GM23338 (cell line): Measurements from ENCODE around the gene ATP10A. TPM values are rescaled to one million over a fixed set of nuclear protein-coding genes. Genes with fewer than 3 reads are reported as not detected.

ENCODE experiments used
- ATAC-seq: fragments of 200-7000 bp; cut with Tn5 transposase; 3 replicates; pipeline ENCODE4 v1.9.1; 2020
- DNase-seq: peaks from one replicate; pipeline ENCODE4 v3.0.0-alpha.2; 2015; ENCODE audit warnings: low spot score
- H2AFZ ChIP-seq: fragments of 200-600 bp; sonication (generic); 2 replicates; pipeline ENCODE4 v1.8.0; 2016; ENCODE audit warnings: antibody characterized with exemption, mild to moderate bottlenecking, moderate library complexity
- H3F3A ChIP-seq: fragments of 200-600 bp; sonication (generic); replicated peaks from 2 replicates; pipeline ENCODE4 v1.8.0; 2017; ENCODE audit warnings: antibody characterized with exemption, mixed run types, low read depth
- H3K27ac ChIP-seq: fragments of 200-600 bp; sonication (generic); 2 replicates; pipeline ENCODE4 v1.6.1; 2016; ENCODE audit warnings: low read depth
- H3K27me3 ChIP-seq: fragments of 200-600 bp; sonication (generic); 2 replicates; pipeline ENCODE4 v1.8.0; 2016; ENCODE audit warnings: mild to moderate bottlenecking, mixed run types, moderate library complexity; ENCODE audit not compliant: insufficient read depth
- H3K36me3 ChIP-seq: fragments of 200-600 bp; sonication (generic); 2 replicates; pipeline ENCODE4 v1.8.0; 2016; ENCODE audit warnings: mild to moderate bottlenecking; ENCODE audit not compliant: insufficient read depth
- H3K4me1 ChIP-seq: fragments of 200-600 bp; sonication (generic); 2 replicates; pipeline ENCODE4 v1.8.0; 2016; ENCODE audit warnings: mild to moderate bottlenecking, moderate library complexity; ENCODE audit not compliant: insufficient read depth
- H3K4me2 ChIP-seq: fragments of 200-600 bp; sonication (generic); 2 replicates; pipeline ENCODE4 v1.7.1; 2017; ENCODE audit warnings: mixed run types
- H3K4me3 ChIP-seq: fragments of 200-600 bp; sonication (generic); 2 replicates; pipeline ENCODE4 v1.6.1; 2016; ENCODE audit warnings: mixed run types
- H3K79me2 ChIP-seq: fragments of 200-600 bp; sonication (generic); replicated peaks from 2 replicates; pipeline ENCODE4 v1.8.0; 2017; ENCODE audit warnings: mild to moderate bottlenecking; ENCODE audit not compliant: insufficient read depth
- H3K9me2 ChIP-seq: fragments of 200-600 bp; sonication (generic); 2 replicates; pipeline ENCODE4 v1.8.0; 2017; ENCODE audit not compliant: insufficient read depth
- H4K20me1 ChIP-seq: fragments of 200-600 bp; sonication (generic); replicated peaks from 2 replicates; pipeline ENCODE4 v1.8.0; 2017; ENCODE audit warnings: mild to moderate bottlenecking; ENCODE audit not compliant: insufficient read depth
- H3K27ac Mint-ChIP-seq: 2 replicates; pipeline ENCODE4 v1.8.0; 2020; ENCODE audit warnings: inconsistent platforms, mild to moderate bottlenecking, moderate library complexity, mixed read lengths
- H3K27me3 Mint-ChIP-seq: 3 replicates; pipeline ENCODE4 v1.8.0; 2022; ENCODE audit warnings: low read depth, mild to moderate bottlenecking, moderate library complexity, mixed read lengths, inconsistent platforms; ENCODE audit not compliant: insufficient read depth, poor library complexity
- H3K36me3 Mint-ChIP-seq: 3 replicates; pipeline ENCODE4 v1.8.0; 2021; ENCODE audit warnings: low read depth, mild to moderate bottlenecking, inconsistent platforms, moderate library complexity, mixed read lengths
- H3K4me1 Mint-ChIP-seq: 3 replicates; pipeline ENCODE4 v1.8.0; 2020; ENCODE audit warnings: mild to moderate bottlenecking, inconsistent platforms, mixed read lengths
- H3K4me3 Mint-ChIP-seq: 3 replicates; pipeline ENCODE4 v1.8.0; 2021; ENCODE audit warnings: moderate library complexity, mild to moderate bottlenecking, inconsistent platforms, mixed read lengths
- H3K9me3 Mint-ChIP-seq: 3 replicates; pipeline ENCODE4 v1.8.0; 2020; ENCODE audit warnings: moderate library complexity, mild to moderate bottlenecking, inconsistent platforms, mixed read lengths
- CREB1 ChIP-seq: fragments of 250-450 bp; sonication (Bioruptor Pico); IDR thresholded peaks from 2 replicates; pipeline ENCODE4 v1.5.0; 2020; ENCODE audit warnings: low read depth, mild to moderate bottlenecking, moderate library complexity
- ETS1 ChIP-seq: IDR thresholded peaks from 2 replicates; pipeline ENCODE4 v1.6.1; 2016; ENCODE audit warnings: antibody characterized with exemption
- EZH2 ChIP-seq: fragments of 200-600 bp; sonication (generic); IDR thresholded peaks from one replicate; pipeline ENCODE4 v1.8.0; 2017; ENCODE audit warnings: antibody characterized with exemption, mild to moderate bottlenecking, low read depth; ENCODE audit not compliant: unreplicated experiment
- EZH2phosphoT487 ChIP-seq: fragments of 200-600 bp; sonication (generic); IDR thresholded peaks from one replicate; pipeline ENCODE4 v1.8.1; 2018; ENCODE audit warnings: antibody characterized with exemption; ENCODE audit not compliant: unreplicated experiment
- JUNB ChIP-seq: IDR thresholded peaks from one replicate; pipeline ENCODE4 v1.6.1; 2016; ENCODE audit warnings: antibody characterized with exemption; ENCODE audit not compliant: unreplicated experiment
- POLR2AphosphoS5 ChIP-seq: IDR thresholded peaks from 2 replicates; pipeline ENCODE4 v1.6.1; 2016; ENCODE audit warnings: antibody characterized with exemption, low read depth
- REST ChIP-seq: IDR thresholded peaks from one replicate; pipeline ENCODE4 v1.6.1; 2018; ENCODE audit warnings: antibody characterized with exemption; ENCODE audit not compliant: unreplicated experiment
- STAT1 ChIP-seq: IDR thresholded peaks from one replicate; pipeline ENCODE4 v1.6.1; 2016; ENCODE audit warnings: antibody characterized with exemption; ENCODE audit not compliant: unreplicated experiment
- ZNF114 ChIP-seq: fragments of 250-450 bp; sonication (Bioruptor Pico); IDR thresholded peaks from 2 replicates; pipeline ENCODE4 v1.5.0; 2020; ENCODE audit warnings: mild to moderate bottlenecking, moderate library complexity
- ZNF331 ChIP-seq: fragments of 250-450 bp; sonication (Bioruptor Pico); IDR thresholded peaks from 2 replicates; pipeline ENCODE4 v1.5.0; 2020; ENCODE audit warnings: low read depth, mild to moderate bottlenecking, moderate library complexity
- polyA plus RNA-seq: library from polyadenylated mRNA; unstranded; fragments of >200 nt; fragmentation: Nextera tagmentation; extraction: Ambion mirVana; gene quantifications from 2 replicates; pipeline ENCODE4 v1.2.1, GENCODE V29; 2016
- total RNA-seq: library from RNA; depleted of rRNA; stranded (reverse); fragments of >200 nt; shearing (Covaris generic); gene quantifications from 2 replicates; pipeline ENCODE4 v1.2.3, GENCODE V29; 2014
- TF ChIP-seq, protein P1 (sequence below): fragments of 250-450 bp; sonication (Bioruptor Pico); IDR thresholded peaks from 2 replicates; pipeline ENCODE4 v1.5.0; 2020; ENCODE audit warnings: mild to moderate bottlenecking, moderate library complexity

ATP10A gene
- total and polyA plus RNA-seq, 2 experiments from 2014 or later: 0.36 to 5.6 TPM

- H3K4me1 Mint-ChIP-seq: peaks cover 39% of the 10 kb centered on the region
- Histone ChIP-seq H3K36me3 (no peaks in the 10 kb centered on the region), H3F3A (0 out of 2 replicates have a peak, but pooled peaks cover 3% of the 10 kb centered on the region), H3K79me2 (no peaks in the 10 kb centered on the region), H3K27ac (no peak overlapping the region), H3K9me2 (no peaks in the 10 kb centered on the region), H4K20me1 (no peaks in the 10 kb centered on the region), H3K27me3 (no peaks in the 10 kb centered on the region), H3K4me1 (peaks cover 18% of the 10 kb centered on the region; the same call in 1 of the 2 replicates), H2AFZ (no peak overlapping the region), H3K4me3 (no peak overlapping the region), H3K4me2 (no peak overlapping the region)
- DNase-seq (no peak), ATAC-seq (no peak)
- H3K4me3 Mint-ChIP-seq: no peak overlapping the region
- H3K9me3 Mint-ChIP-seq: no peaks in the 10 kb centered on the region
- H3K27me3 Mint-ChIP-seq: peaks cover 5% of the 10 kb centered on the region
- TF ChIP-seq JUNB (no peak), STAT1 (no peak), ETS1 (no peak)
- H3K27ac Mint-ChIP-seq: no peak overlapping the region
- H3K36me3 Mint-ChIP-seq: no peaks in the 10 kb centered on the region
Observed at GRCh38 chr15:25787381-25787780, 75.7 kb downstream of the ATP10A start.

GRCh38 chr15:25786040-25786439 lies 77.1 kb downstream of the ATP10A start:
- Mint-ChIP-seq H3K4me3 (no peak overlapping the region), H3K9me3 (no peaks in the 10 kb centered on the region), H3K27me3 (peaks cover 6% of the 10 kb centered on the region), H3K36me3 (no peaks in the 10 kb centered on the region), H3K4me1 (peaks cover 31% of the 10 kb centered on the region), H3K27ac (no peak overlapping the region)
- no peak for DNase-seq
- Histone ChIP-seq H4K20me1 (no peaks in the 10 kb centered on the region), H2AFZ (no peak overlapping the region), H3K4me1 (peaks cover 18% of the 10 kb centered on the region; the same call in 1 of the 2 replicates), H3K27ac (no peak overlapping the region), H3K79me2 (no peaks in the 10 kb centered on the region), H3F3A (no peaks in the 10 kb centered on the region), H3K4me3 (no peak overlapping the region), H3K4me2 (no peak overlapping the region), H3K27me3 (no peaks in the 10 kb centered on the region), H3K9me2 (no peaks in the 10 kb centered on the region), H3K36me3 (no peaks in the 10 kb centered on the region)
- no peak for ATAC-seq
- no peak for TF ChIP-seq CREB1 (CRISPR knock-in tag)
- TF ChIP-seq ZNF114 (CRISPR knock-in tag): no peak
- no peak for TF ChIP-seq REST
- TF ChIP-seq POLR2AphosphoS5: no peak
- no peak for TF ChIP-seq EZH2phosphoT487
- TF ChIP-seq JUNB: no peak
- no peak for TF ChIP-seq ZNF331 (CRISPR knock-in tag)
- TF ChIP-seq STAT1: no peak
- TF ChIP-seq EZH2: no peak
- TF ChIP-seq, protein P1, sequence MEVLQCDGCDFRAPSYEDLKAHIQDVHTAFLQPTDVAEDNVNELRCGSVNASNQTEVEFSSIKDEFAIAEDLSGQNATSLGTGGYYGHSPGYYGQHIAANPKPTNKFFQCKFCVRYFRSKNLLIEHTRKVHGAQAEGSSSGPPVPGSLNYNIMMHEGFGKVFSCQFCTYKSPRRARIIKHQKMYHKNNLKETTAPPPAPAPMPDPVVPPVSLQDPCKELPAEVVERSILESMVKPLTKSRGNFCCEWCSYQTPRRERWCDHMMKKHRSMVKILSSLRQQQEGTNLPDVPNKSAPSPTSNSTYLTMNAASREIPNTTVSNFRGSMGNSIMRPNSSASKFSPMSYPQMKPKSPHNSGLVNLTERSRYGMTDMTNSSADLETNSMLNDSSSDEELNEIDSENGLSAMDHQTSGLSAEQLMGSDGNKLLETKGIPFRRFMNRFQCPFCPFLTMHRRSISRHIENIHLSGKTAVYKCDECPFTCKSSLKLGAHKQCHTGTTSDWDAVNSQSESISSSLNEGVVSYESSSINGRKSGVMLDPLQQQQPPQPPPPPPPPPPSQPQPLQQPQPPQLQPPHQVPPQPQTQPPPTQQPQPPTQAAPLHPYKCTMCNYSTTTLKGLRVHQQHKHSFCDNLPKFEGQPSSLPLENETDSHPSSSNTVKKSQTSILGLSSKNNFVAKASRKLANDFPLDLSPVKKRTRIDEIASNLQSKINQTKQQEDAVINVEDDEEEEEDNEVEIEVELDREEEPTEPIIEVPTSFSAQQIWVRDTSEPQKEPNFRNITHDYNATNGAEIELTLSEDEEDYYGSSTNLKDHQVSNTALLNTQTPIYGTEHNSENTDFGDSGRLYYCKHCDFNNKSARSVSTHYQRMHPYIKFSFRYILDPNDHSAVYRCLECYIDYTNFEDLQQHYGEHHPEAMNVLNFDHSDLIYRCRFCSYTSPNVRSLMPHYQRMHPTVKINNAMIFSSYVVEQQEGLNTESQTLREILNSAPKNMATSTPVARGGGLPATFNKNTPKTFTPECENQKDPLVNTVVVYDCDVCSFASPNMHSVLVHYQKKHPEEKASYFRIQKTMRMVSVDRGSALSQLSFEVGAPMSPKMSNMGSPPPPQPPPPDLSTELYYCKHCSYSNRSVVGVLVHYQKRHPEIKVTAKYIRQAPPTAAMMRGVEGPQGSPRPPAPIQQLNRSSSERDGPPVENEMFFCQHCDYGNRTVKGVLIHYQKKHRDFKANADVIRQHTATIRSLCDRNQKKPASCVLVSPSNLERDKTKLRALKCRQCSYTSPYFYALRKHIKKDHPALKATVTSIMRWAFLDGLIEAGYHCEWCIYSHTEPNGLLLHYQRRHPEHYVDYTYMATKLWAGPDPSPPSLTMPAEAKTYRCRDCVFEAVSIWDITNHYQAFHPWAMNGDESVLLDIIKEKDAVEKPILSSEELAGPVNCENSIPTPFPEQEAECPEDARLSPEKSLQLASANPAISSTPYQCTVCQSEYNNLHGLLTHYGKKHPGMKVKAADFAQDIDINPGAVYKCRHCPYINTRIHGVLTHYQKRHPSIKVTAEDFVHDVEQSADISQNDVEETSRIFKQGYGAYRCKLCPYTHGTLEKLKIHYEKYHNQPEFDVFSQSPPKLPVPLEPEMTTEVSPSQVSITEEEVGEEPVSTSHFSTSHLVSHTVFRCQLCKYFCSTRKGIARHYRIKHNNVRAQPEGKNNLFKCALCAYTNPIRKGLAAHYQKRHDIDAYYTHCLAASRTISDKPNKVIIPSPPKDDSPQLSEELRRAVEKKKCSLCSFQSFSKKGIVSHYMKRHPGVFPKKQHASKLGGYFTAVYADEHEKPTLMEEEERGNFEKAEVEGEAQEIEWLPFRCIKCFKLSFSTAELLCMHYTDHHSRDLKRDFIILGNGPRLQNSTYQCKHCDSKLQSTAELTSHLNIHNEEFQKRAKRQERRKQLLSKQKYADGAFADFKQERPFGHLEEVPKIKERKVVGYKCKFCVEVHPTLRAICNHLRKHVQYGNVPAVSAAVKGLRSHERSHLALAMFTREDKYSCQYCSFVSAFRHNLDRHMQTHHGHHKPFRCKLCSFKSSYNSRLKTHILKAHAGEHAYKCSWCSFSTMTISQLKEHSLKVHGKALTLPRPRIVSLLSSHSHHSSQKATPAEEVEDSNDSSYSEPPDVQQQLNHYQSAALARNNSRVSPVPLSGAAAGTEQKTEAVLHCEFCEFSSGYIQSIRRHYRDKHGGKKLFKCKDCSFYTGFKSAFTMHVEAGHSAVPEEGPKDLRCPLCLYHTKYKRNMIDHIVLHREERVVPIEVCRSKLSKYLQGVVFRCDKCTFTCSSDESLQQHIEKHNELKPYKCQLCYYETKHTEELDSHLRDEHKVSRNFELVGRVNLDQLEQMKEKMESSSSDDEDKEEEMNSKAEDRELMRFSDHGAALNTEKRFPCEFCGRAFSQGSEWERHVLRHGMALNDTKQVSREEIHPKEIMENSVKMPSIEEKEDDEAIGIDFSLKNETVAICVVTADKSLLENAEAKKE (CRISPR knock-in tag): no peak
